Measurements from ENCODE around the gene ESCO1. TPM values are rescaled to one million over a fixed set of nuclear protein-coding genes. Genes with fewer than 3 reads are reported as not detected.
A peak's percentile ranks its signal among the peaks of the same experiment; 100 is the strongest.

ESCO1 gene
- total and polyA plus RNA-seq, 2 of the 13 experiments (the other 11 are each of a cell fraction or from before 2014, with no cell fraction given) = 6.3 to 19.4 TPM

GRCh38 chr18:21612125-21613039 lies 11.9 kb upstream of the ESCO1 start, which contains the start of gene SNRPD1 (continued):
- TF ChIP-seq HNRNPK (IDR thresholded peaks at IDR 0.05; ENCODE audit: low read depth, low read length, poor library complexity, severe bottlenecking) (peak; percentile 23), TP53 (CRISPR knock-in tag; conservative IDR thresholded peaks at IDR 0.05) (peak; percentile 91), ZNF503 (CRISPR knock-in tag; IDR thresholded peaks at IDR 0.05) (peak; percentile 84), CAMTA2 (CRISPR knock-in tag; IDR thresholded peaks at IDR 0.05; ENCODE audit: borderline replicate concordance) (no peak; the same call in 1 of the 2 replicates), SETDB1 (CRISPR knock-in tag; IDR thresholded peaks at IDR 0.05; ENCODE audit: borderline replicate concordance) (no peak), KAT7 (CRISPR knock-in tag; IDR thresholded peaks at IDR 0.05; ENCODE audit: borderline replicate concordance) (peak; percentile 73; the same call in 1 of the 2 replicates), ZBTB14 (CRISPR knock-in tag; IDR thresholded peaks at IDR 0.05) (peak; percentile 75), POLR2A (IDR thresholded peaks at IDR 0.05; ENCODE audit: insufficient read depth in 1 of 2, low read depth in 2 of 2, low read length in 2 of 2) (peak; percentile 89 to 90), AGO2 (optimal IDR thresholded peaks at IDR 0.05; ENCODE audit: low read depth, low read length) (peak; percentile 91), ZFAT (CRISPR knock-in tag; conservative IDR thresholded peaks at IDR 0.05) (peak; percentile 79), ATAD3A (CRISPR knock-in tag; IDR thresholded peaks at IDR 0.05) (no peak), ZNF136 (CRISPR knock-in tag; IDR thresholded peaks at IDR 0.05; ENCODE audit: low read depth) (peak; percentile 93; the same call in 1 of the 2 replicates), TERF1 (CRISPR knock-in tag; IDR thresholded peaks at IDR 0.05) (no peak), ZNF333 (CRISPR knock-in tag; IDR thresholded peaks at IDR 0.05; ENCODE audit: borderline replicate concordance) (no peak; the same call in 1 of the 2 replicates), TFDP1 (CRISPR knock-in tag; IDR thresholded peaks at IDR 0.05; ENCODE audit: borderline replicate concordance) (peak; percentile 96), ZNF558 (CRISPR knock-in tag; IDR thresholded peaks at IDR 0.05; ENCODE audit: borderline replicate concordance) (no peak; the same call in 1 of the 2 replicates), EP300 (IDR thresholded peaks at IDR 0.05; ENCODE audit: low read depth in 2 of 2, low read length in 2 of 2) (0 out of 4 replicates have a peak, but pooled peaks of 1 of the 2 experiments have one; percentile 53), EP300 (CRISPR knock-in tag; IDR thresholded peaks at IDR 0.05; ENCODE audit: borderline replicate concordance) (peak; percentile 57), E2F2 (CRISPR knock-in tag; IDR thresholded peaks at IDR 0.05; ENCODE audit: borderline replicate concordance) (peak; percentile 99; the same call in 1 of the 2 replicates), GLI4 (CRISPR knock-in tag; IDR thresholded peaks at IDR 0.05; ENCODE audit: borderline replicate concordance) (peak; percentile 93; the same call in 1 of the 2 replicates)
